ENCODE measurements around the gene SNCG.

- TF ChIP-seq CTCF (conservative IDR thresholded peaks at IDR 0.05) (no peak), ZFX (IDR thresholded peaks at IDR 0.05) (no peak)
Measured at GRCh38 chr10:86958901-86959736, 720 bp downstream of the SNCG start.

All from C4-2B (cell line).